ENCODE measurements around the gene GNAQ.

DNA sequence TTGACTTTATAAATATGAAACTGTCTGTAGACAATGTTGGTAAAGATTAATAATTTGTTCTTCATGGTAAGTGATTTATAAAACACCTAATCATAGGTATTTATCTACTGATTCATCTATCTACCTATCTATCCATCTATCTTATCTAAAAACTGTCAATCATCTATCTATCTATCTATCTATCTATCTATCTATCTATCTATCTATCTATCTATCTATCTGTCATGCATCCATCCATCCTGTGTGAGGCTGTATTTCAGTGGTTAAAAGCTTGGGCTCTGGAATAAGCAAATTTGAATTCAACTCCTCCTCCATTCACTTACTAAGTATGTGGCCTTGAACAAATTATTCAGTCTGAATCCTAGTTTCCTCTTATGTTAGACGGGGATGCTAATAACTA, 221.6 kb downstream of the GNAQ start:
- TF ChIP-seq EP300 (IDR thresholded peaks at IDR 0.05), result no peak
- TF ChIP-seq, protein P1, sequence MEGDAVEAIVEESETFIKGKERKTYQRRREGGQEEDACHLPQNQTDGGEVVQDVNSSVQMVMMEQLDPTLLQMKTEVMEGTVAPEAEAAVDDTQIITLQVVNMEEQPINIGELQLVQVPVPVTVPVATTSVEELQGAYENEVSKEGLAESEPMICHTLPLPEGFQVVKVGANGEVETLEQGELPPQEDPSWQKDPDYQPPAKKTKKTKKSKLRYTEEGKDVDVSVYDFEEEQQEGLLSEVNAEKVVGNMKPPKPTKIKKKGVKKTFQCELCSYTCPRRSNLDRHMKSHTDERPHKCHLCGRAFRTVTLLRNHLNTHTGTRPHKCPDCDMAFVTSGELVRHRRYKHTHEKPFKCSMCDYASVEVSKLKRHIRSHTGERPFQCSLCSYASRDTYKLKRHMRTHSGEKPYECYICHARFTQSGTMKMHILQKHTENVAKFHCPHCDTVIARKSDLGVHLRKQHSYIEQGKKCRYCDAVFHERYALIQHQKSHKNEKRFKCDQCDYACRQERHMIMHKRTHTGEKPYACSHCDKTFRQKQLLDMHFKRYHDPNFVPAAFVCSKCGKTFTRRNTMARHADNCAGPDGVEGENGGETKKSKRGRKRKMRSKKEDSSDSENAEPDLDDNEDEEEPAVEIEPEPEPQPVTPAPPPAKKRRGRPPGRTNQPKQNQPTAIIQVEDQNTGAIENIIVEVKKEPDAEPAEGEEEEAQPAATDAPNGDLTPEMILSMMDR (IDR thresholded peaks at IDR 0.05), result no peak

All from upper lobe of left lung (tissue), 4 donors.